ENCODE results near the gene GJD4. TPM values are rescaled to one million over a fixed set of nuclear protein-coding genes. Genes with fewer than 3 reads are reported as not detected.
A peak's percentile ranks its signal among the peaks of the same experiment; 100 is the strongest.

The GJD4 gene
- total RNA-seq, 1 donor from 2014 or later, result not detected

DNA sequence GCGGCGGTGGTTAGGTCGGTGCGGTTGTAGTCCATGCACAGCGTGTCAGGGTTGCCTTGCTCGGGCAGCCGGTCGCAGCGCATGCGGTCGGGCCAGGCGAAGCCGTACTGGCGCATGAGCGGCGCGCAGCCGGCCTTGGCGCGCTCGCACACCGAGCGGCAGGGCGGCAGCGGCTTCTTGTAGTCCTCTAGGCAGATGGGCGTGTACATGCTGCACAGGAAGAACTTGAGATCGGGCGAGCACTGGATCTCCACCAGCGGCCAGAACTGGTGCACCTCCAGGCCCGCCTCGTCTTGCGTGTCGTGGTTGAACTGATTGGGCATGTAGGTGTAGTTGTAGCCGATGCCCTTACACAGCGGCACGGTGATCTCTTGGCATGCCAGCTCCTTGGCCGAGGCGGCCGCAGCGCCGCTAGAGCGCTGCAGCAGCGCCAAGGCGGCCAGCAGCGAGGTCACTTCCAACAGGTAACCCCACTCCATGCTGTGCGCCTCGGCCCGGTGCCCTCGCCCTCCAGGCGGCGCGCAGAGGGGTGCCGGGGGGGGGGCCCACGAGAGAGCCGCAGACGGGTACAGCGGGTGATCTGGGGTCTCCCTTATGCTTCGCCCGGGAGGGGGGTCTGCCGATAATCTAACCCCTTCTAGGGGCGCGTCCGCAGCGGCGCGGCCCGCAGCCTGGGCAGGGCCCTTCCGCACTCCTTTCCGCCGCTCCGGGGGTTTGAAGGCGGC, 36.0 kb downstream of the GJD4 start:
- Histone ChIP-seq H3K27me3 (ENCODE audit: control insufficient read depth, insufficient read depth, low read length) (no peaks in the 10 kb centered on the region), H3K36me3 (ENCODE audit: control insufficient read depth, insufficient read depth, low read length) (no peaks in the 10 kb centered on the region), H3K4me3 (ENCODE audit: low read depth, low read length) (peak overlapping the region; percentile 49)
- peak; percentile 78 for DNase-seq (ENCODE audit: low read depth)
- TF ChIP-seq, protein P1, sequence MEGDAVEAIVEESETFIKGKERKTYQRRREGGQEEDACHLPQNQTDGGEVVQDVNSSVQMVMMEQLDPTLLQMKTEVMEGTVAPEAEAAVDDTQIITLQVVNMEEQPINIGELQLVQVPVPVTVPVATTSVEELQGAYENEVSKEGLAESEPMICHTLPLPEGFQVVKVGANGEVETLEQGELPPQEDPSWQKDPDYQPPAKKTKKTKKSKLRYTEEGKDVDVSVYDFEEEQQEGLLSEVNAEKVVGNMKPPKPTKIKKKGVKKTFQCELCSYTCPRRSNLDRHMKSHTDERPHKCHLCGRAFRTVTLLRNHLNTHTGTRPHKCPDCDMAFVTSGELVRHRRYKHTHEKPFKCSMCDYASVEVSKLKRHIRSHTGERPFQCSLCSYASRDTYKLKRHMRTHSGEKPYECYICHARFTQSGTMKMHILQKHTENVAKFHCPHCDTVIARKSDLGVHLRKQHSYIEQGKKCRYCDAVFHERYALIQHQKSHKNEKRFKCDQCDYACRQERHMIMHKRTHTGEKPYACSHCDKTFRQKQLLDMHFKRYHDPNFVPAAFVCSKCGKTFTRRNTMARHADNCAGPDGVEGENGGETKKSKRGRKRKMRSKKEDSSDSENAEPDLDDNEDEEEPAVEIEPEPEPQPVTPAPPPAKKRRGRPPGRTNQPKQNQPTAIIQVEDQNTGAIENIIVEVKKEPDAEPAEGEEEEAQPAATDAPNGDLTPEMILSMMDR (IDR thresholded peaks at IDR 0.05; ENCODE audit: insufficient read depth, low read length, severe bottlenecking), result peak; percentile 4
- no peak for FAIRE-seq

GRCh38 chr10:35641676-35642034, 36.5 kb downstream of the GJD4 start:
- H3K4me3 ChIP-seq (ENCODE audit: low read depth, low read length), result peak overlapping the region; percentile 49
- FAIRE-seq, result no peak

DNA sequence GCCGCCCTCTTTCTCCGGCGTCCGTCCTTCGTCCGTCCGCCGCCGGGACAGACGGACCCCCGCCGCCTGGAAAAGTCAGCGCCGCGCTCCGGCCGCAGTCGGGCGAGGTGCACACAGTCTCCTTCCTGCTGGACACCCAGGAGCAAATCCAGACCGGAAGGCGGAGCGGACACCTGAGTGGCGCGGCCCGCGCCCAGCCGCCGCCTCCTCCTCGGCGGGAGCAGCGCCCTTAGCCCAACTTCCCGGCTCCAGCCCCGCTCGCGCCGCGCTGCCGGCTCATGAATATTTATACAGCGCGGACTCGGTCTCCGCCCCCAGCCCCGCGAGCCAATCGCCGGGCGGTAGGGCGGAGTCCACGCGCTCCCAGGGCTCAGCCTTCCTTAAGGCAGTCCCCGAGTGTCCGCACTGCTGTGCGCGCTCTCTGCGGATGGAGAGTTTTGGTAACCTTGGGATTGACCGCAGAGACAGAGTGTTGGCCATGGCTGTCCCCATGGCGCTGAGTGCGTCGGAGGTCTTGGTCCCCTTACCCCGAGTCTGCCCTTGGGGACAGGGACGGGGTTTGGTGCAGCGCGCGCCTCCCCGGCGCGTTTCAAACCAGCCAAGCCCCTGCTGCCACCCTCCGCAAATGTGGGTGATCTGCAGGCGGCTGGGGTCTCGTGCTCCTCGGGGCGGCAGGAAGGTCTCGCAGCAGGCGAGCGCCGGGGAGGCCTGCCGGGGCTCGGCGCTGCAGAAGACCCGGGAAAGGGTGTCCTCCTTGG, 37.1 kb downstream of the GJD4 start, which contains the start of gene FZD8:
TSS of gene FZD8 (minus strand) at position 262 of the 758 bp plus-strand sequence. CDS start 867 bp downstream, outside the sequence.
- peak within 1 kb of the TSS; percentile 49 for H3K4me3 ChIP-seq (ENCODE audit: low read depth, low read length)
- TF ChIP-seq, protein P1 (IDR thresholded peaks at IDR 0.05; ENCODE audit: insufficient read depth, low read length, severe bottlenecking), result no peak
- FAIRE-seq, result no peak
- DNase-seq (ENCODE audit: low read depth), result peak; percentile 78
- no peaks in the 10 kb centered on the region for H3K36me3 ChIP-seq (ENCODE audit: control insufficient read depth, insufficient read depth, low read length)
- H3K27me3 ChIP-seq (ENCODE audit: control insufficient read depth, insufficient read depth, low read length), result no peaks in the 10 kb centered on the region

More at GRCh38 chr10:35641676-35642034, 36.5 kb downstream of the GJD4 start:
- DNase-seq (ENCODE audit: low read depth), result no peak
- Histone ChIP-seq H3K36me3 (ENCODE audit: control insufficient read depth, insufficient read depth, low read length) (no peaks in the 10 kb centered on the region), H3K27me3 (ENCODE audit: control insufficient read depth, insufficient read depth, low read length) (no peaks in the 10 kb centered on the region)
- TF ChIP-seq, protein P1 (IDR thresholded peaks at IDR 0.05; ENCODE audit: insufficient read depth, low read length, severe bottlenecking), result no peak

- FAIRE-seq, result no peak
- no peak for DNase-seq (ENCODE audit: low read depth)
- no peaks in the 10 kb centered on the region for H3K27me3 ChIP-seq (ENCODE audit: control insufficient read depth, insufficient read depth, low read length)
Observed at GRCh38 chr10:35642793-35643114, 37.6 kb downstream of the GJD4 start.

GRCh38 chr10:35643151-35644049, 38.3 kb downstream of the GJD4 start:
- Histone ChIP-seq H3K4me3 (ENCODE audit: low read depth, low read length) (peak overlapping the region; percentile 49), H3K27me3 (ENCODE audit: control insufficient read depth, insufficient read depth, low read length) (no peaks in the 10 kb centered on the region), H3K36me3 (ENCODE audit: control insufficient read depth, insufficient read depth, low read length) (no peaks in the 10 kb centered on the region)
- FAIRE-seq (no peak), DNase-seq (ENCODE audit: low read depth) (peak; percentile 15)
- TF ChIP-seq, protein P1 (IDR thresholded peaks at IDR 0.05; ENCODE audit: insufficient read depth, low read length, severe bottlenecking), result no peak

More at GRCh38 chr10:35642793-35643114, 37.6 kb downstream of the GJD4 start:
- TF ChIP-seq, protein P1 (IDR thresholded peaks at IDR 0.05; ENCODE audit: insufficient read depth, low read length, severe bottlenecking), result no peak
- no peaks in the 10 kb centered on the region for H3K36me3 ChIP-seq (ENCODE audit: control insufficient read depth, insufficient read depth, low read length)
- H3K4me3 ChIP-seq (ENCODE audit: low read depth, low read length), result peak overlapping the region; percentile 49

Data from bronchial epithelial cell (primary cell).